K562 (cell line): Measurements from ENCODE around the gene UBASH3B.

Source experiments
- CTCF ChIP-seq, 3 experiments: IDR thresholded peaks in 2 of 3; conservative IDR thresholded peaks in 1 of 3; 2 replicates each; pipeline ENCODE4 v1.5.1; 2011 to 2012; ENCODE audit warnings: low read length in 3 of 3, mild to moderate bottlenecking in 3 of 3, control low read depth in 2 of 3, improper control_type of control experiment in 1 of 3, inconsistent platforms in 1 of 3, low read depth in 1 of 3, mixed read lengths in 1 of 3, moderate library complexity in 1 of 3; ENCODE audit not compliant: insufficient read depth in 2 of 3
- CUX1 ChIP-seq: fragments of 200-800 bp; sonication (Bioruptor generic); IDR thresholded peaks from 2 replicates; pipeline ENCODE4 v1.6.1; 2016; ENCODE audit warnings: missing genetic modification characterization, missing compliant biosample characterization
- FOXA3 ChIP-seq, 2 experiments: fragments of 450-650 bp in 1 of 2; sonication (generic) in 1 of 2; formaldehyde crosslinking; IDR thresholded peaks in 1 of 2; conservative IDR thresholded peaks in 1 of 2; 2 replicates each; pipeline versions ENCODE4 v1.4.0 to v1.8.0; 2020 to 2022; ENCODE audit warnings: mild to moderate bottlenecking in 2 of 2, missing genetic modification reagents in 1 of 2
- HNRNPUL1 ChIP-seq: fragments of 200-400 bp; formaldehyde crosslinking; IDR thresholded peaks from 2 replicates; pipeline ENCODE4 v1.6.1; 2017; ENCODE audit warnings: low read length
- KLF13 ChIP-seq: fragments of 450-650 bp; IDR thresholded peaks from 2 replicates; pipeline ENCODE4 v1.6.1; 2016; ENCODE audit warnings: missing genetic modification characterization, low read depth, mild to moderate bottlenecking, missing compliant biosample characterization, moderate library complexity, borderline replicate concordance
- LARP7 ChIP-seq: fragments of 450-650 bp; IDR thresholded peaks from 2 replicates; pipeline ENCODE4 v1.6.1; 2016
- MTA2 ChIP-seq: fragments of 450-650 bp; IDR thresholded peaks from 2 replicates; pipeline ENCODE4 v1.6.1; 2016; ENCODE audit warnings: low read depth
- ZNF146 ChIP-seq: IDR thresholded peaks from one replicate; pipeline ENCODE4 v1.6.1; 2018; ENCODE audit warnings: missing compliant biosample characterization; ENCODE audit not compliant: unreplicated experiment

- no peak for TF ChIP-seq CTCF (IDR thresholded peaks at IDR 0.05 in 2 of 3, conservative IDR thresholded peaks at IDR 0.05 in 1 of 3; ENCODE audit: insufficient read depth in 2 of 3, low read depth in 1 of 3, low read length in 3 of 3)
- no peak for TF ChIP-seq KLF13
- no peak for TF ChIP-seq LARP7
- no peak for TF ChIP-seq FOXA3 (CRISPR knock-in tag; conservative IDR thresholded peaks at IDR 0.05 in 1 of 2, IDR thresholded peaks at IDR 0.05 in 1 of 2)
- no peak for TF ChIP-seq CUX1
- no peak for TF ChIP-seq ZNF146 (CRISPR knock-in tag)
- no peak for TF ChIP-seq MTA2
- TF ChIP-seq HNRNPUL1, result no peak
Measured at GRCh38 chr11:122647736-122648275, 7.7 kb upstream of the UBASH3B start.
